B cell (primary cell): ENCODE results near the gene TAF1A. TPM values are rescaled to one million over a fixed set of nuclear protein-coding genes. Genes with fewer than 3 reads are reported as not detected.

Experiments
- ATAC-seq: fragments of 200-7000 bp; cut with Tn5 transposase; one replicate; pipeline ENCODE4 v1.10.0; 2021; ENCODE audit warnings: low read depth, mild to moderate bottlenecking, moderate number of reproducible peaks, moderate library complexity
- CTCF ChIA-PET: fragments of 350-600 bp; sonication (Branson Sonifier 250); formaldehyde crosslinking; loops from one replicate; lab custom pipeline; 2021; ENCODE audit warnings: antibody characterized with exemption, inconsistent platforms; lab: Charles Lee
- POLR2A ChIA-PET: fragments of 350-600 bp; sonication (Branson Sonifier 250); formaldehyde crosslinking; loops from one replicate; lab custom pipeline; 2021; ENCODE audit warnings: antibody characterized with exemption; lab: Charles Lee
- DNase-seq: peaks from one replicate; pipeline ENCODE4 v3.0.0; 2013
- H2AFZ ChIP-seq: 2 replicates; pipeline ENCODE4 v1.6.1; 2012; ENCODE audit warnings: mild to moderate bottlenecking, low read depth, low read length; ENCODE audit not compliant: insufficient read depth, poor library complexity, severe bottlenecking
- H3K27ac ChIP-seq, 2 donors: 1 replicate in 1 of 2; 2 replicates in 1 of 2; pipeline ENCODE4 v1.5.1; 2012 to 2013; ENCODE audit warnings: low read length in 2 of 2, mild to moderate bottlenecking in 2 of 2, moderate library complexity in 1 of 2
- H3K27me3 ChIP-seq, 4 experiments: fragments of 200-600 bp in 1 of 4; sonication (generic) in 1 of 4; replicated peaks in 1 of 4; 1 replicate in 2 of 4; 2 replicates in 2 of 4; pipeline versions ENCODE4 v1.6.1 to v1.7.0; 2013 to 2016; ENCODE audit warnings: low read length in 3 of 4, mild to moderate bottlenecking in 2 of 4, mixed read lengths in 1 of 4, moderate library complexity in 1 of 4; ENCODE audit not compliant: insufficient read depth in 4 of 4, control insufficient read depth in 3 of 4; ENCODE audit errors: control extremely low read depth in 1 of 4
- H3K36me3 ChIP-seq, 2 experiments: replicated peaks in 1 of 2; 1 replicate in 1 of 2; 2 replicates in 1 of 2; pipeline versions ENCODE4 v1.6.1 to v1.7.1; 2013; ENCODE audit warnings: low read length in 1 of 2; ENCODE audit not compliant: insufficient read depth in 2 of 2, control insufficient read depth in 1 of 2; ENCODE audit errors: control extremely low read depth in 1 of 2, extremely low read depth in 1 of 2
- H3K4me1 ChIP-seq, 2 donors: fragments of 200-600 bp in 1 of 2; sonication (generic) in 1 of 2; 1 replicate in 1 of 2; 2 replicates in 1 of 2; pipeline versions ENCODE4 v1.5.1 to v1.6.1; 2013 to 2017; ENCODE audit warnings: low read length in 2 of 2; ENCODE audit not compliant: control insufficient read depth in 2 of 2, insufficient read depth in 2 of 2
- H3K4me2 ChIP-seq: replicated peaks from 2 replicates; pipeline ENCODE3; 2012; ENCODE audit warnings: mild to moderate bottlenecking, low read depth, low read length; ENCODE audit not compliant: poor library complexity, severe bottlenecking
- H3K4me3 ChIP-seq, 5 experiments: fragments of 200-600 bp in 1 of 5; sonication (generic) in 1 of 5; 1 replicate in 3 of 5; 2 replicates in 2 of 5; pipeline versions ENCODE4 v1.5.1 to v1.7.0; 2011 to 2016; ENCODE audit warnings: low read length in 4 of 5, mild to moderate bottlenecking in 4 of 5, low read depth in 2 of 5, control low read depth in 1 of 5, moderate library complexity in 1 of 5; ENCODE audit not compliant: insufficient read depth in 1 of 5; ENCODE audit errors: control extremely low read depth in 1 of 5, extremely low read depth in 1 of 5
- H3K79me2 ChIP-seq: fragments of 200-600 bp; sonication (generic); one replicate; pipeline ENCODE4 v1.6.0; 2016; ENCODE audit warnings: low read length; ENCODE audit not compliant: control insufficient read depth, insufficient read depth
- H3K9ac ChIP-seq: fragments of 200-600 bp; sonication (generic); 2 replicates; pipeline ENCODE4 v1.6.1; 2017; ENCODE audit warnings: mild to moderate bottlenecking, low read length, moderate library complexity
- H3K9me3 ChIP-seq, 3 donors: one replicate each; pipeline versions ENCODE4 v1.6.1 to v1.7.1; 2013; ENCODE audit warnings: low read length in 2 of 3; ENCODE audit not compliant: control insufficient read depth in 2 of 3, insufficient read depth in 1 of 3; ENCODE audit errors: control extremely low read depth in 1 of 3
- H4K20me1 ChIP-seq: 2 replicates; pipeline ENCODE4 v1.6.0; 2012; ENCODE audit warnings: mild to moderate bottlenecking, low read length; ENCODE audit not compliant: insufficient read depth, control insufficient read depth, poor library complexity, severe bottlenecking
- H3K27ac Mint-ChIP-seq: one replicate; pipeline ENCODE4 v1.8.0; 2021; ENCODE audit warnings: mixed read lengths
- H3K27me3 Mint-ChIP-seq: one replicate; pipeline ENCODE4 v1.8.0; 2021; ENCODE audit warnings: mixed read lengths
- H3K4me1 Mint-ChIP-seq: one replicate; pipeline ENCODE4 v1.8.0; 2021; ENCODE audit warnings: mixed read lengths
- H3K4me3 Mint-ChIP-seq: one replicate; pipeline ENCODE4 v1.8.0; 2021; ENCODE audit warnings: mixed read lengths
- H3K9me3 Mint-ChIP-seq: one replicate; pipeline ENCODE4 v1.8.0; 2022; ENCODE audit warnings: mixed read lengths; ENCODE audit not compliant: insufficient read depth
- CTCF ChIP-seq: fragments of 200-600 bp; IDR thresholded peaks from one replicate; pipeline ENCODE4 v1.8.0; 2022; ENCODE audit warnings: antibody characterized with exemption, mild to moderate bottlenecking
- EZH2 ChIP-seq: IDR thresholded peaks from 2 replicates; pipeline ENCODE4 v1.6.1; 2012; ENCODE audit warnings: borderline replicate concordance, low read depth, mild to moderate bottlenecking, moderate library complexity, low read length; ENCODE audit not compliant: insufficient read depth, poor library complexity, severe bottlenecking
- WGBS: methylation state at CpG from one replicate; pipeline ENCODE4 v1.1.5; 2013; ENCODE audit warnings: missing lambda C conversion rate; ENCODE audit not compliant: insufficient coverage; 5-methylcytosine and 5-hydroxymethylcytosine counted together
- intact Hi-C: fragments of 100-400 bp; cut with micrococcal nuclease; formaldehyde crosslinking; loops from one replicate; pipeline ENCODE4 v1.10.0; 2022
- polyA plus RNA-seq: library from polyadenylated mRNA; depleted of rRNA; stranded (reverse); fragments of >200 nt; gene quantifications from 2 replicates; pipeline ENCODE4 v1.2.3, GENCODE V29; 2012
- total RNA-seq, 2 donors: library from RNA; stranded (reverse); fragments of 120-200 nt in 1 of 2; gene quantifications; 1 replicate in 1 of 2; 2 replicates in 1 of 2; pipeline versions ENCODE4 v1.2.3 to v1.2.4, GENCODE V29; 2013 to 2022

The TAF1A gene
- total and polyA plus RNA-seq, 2 donors (not counting 1 experiment from before 2014, with no cell fraction given): 12.7 to 23.7 TPM

- Mint-ChIP-seq H3K27me3 (no peaks in the 10 kb centered on the region), H3K27ac (peak overlapping the region; percentile 91), H3K9me3 (no peaks in the 10 kb centered on the region), H3K4me1 (peaks cover 73% of the 10 kb centered on the region), H3K4me3 (peak overlapping the region; percentile 83)
- Histone ChIP-seq H3K4me2 (peak overlapping the region; percentile 69), H2AFZ (peak overlapping the region; percentile 30), H3K9ac (peak overlapping the region; percentile 27), H3K9me3 (peaks cover 0 to 3% (median 0%) of the 10 kb centered on the region in 3 donors), H3K27ac (peak overlapping the region; percentile 54 to 64), H3K4me3 (peak overlapping the region in 4 of 5 experiments; percentile 5 to 38 (median 24)), H3K4me1 (peaks cover 43 to 55% of the 10 kb centered on the region in 2 donors), H3K36me3 (peaks cover 6 to 23% of the 10 kb centered on the region in 2 experiments), H3K27me3 (no peaks in the 10 kb centered on the region), H3K79me2 (peaks cover 74% of the 10 kb centered on the region), H4K20me1 (no peaks in the 10 kb centered on the region)
- DNase-seq (peak; percentile 62), ATAC-seq (peak; percentile 88)
- TF ChIP-seq CTCF: no peak
- TF ChIP-seq EZH2: no peak
- intact Hi-C loops: no loop called here
- WGBS: 0% methylated on average over 2 of the region's 5 CpGs
- ChIA-PET CTCF (interaction anchor here (0.7 to 2.5 kb wide), 2 partner anchors 33 to 51 kb away, joined by 3 to 11 read pairs; no protein-coding TSS in a partner anchor), POLR2A (interaction anchor here (0.6 kb wide), 1 partner anchor 499 kb away, joined by 3 read pairs; no protein-coding TSS in a partner anchor)
Measured at GRCh38 chr1:222583079-222583478, 6.7 kb downstream of the TAF1A start.

DNA sequence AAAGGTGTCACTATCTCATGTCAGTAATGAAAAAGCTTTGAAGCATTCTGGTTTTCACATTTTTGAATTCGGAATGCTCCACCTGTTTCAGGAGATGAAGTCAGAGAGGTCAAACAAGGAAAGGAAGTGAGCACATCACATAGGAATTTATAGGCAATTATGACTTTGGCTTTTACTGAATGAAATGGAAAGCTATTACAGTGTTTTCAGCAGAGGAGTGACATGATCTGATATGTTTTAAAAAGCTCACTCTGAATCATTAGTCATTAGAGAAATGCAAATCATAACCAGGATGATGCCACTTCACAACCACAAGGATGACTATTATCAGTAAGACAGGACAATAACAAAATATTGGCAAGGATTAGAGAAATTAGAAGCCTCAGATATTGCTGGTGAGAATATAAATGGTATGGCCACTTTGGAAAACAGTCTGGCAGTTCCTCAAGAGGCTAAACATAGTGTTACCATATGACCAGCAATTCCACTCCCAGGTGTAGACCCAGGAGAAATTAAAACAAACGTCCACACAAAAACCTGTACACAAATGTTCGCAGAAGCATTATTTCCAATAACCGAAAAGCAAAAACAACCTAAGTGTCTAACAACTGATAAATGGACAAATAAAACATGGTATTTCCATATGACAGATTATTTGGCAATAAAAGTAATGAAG lies 7.5 kb downstream of the TAF1A start:
- Mint-ChIP-seq H3K27ac (peak overlapping the region; percentile 91), H3K4me1 (peaks cover 69% of the 10 kb centered on the region), H3K4me3 (peak overlapping the region; percentile 83), H3K9me3 (no peaks in the 10 kb centered on the region), H3K27me3 (no peaks in the 10 kb centered on the region)
- peaks cover 0 to 3% (median 0%) of the 10 kb centered on the region in 3 donors for H3K9me3 ChIP-seq
- no CpG with 5 or more reads among the region's 4 CpGs for WGBS
- DNase-seq (no peak), ATAC-seq (no peak)
- peak overlapping the region; percentile 54 to 64 for H3K27ac ChIP-seq
- peak overlapping the region in 1 of 5 experiments; percentile 38 for H3K4me3 ChIP-seq
- H3K4me2 ChIP-seq: peak overlapping the region; percentile 69
- H3K79me2 ChIP-seq: peaks cover 76% of the 10 kb centered on the region
- peak overlapping the region; percentile 30 for H2AFZ ChIP-seq
- ChIA-PET CTCF (interaction anchor here (2.5 kb wide), 1 partner anchor 52 kb away, joined by 11 read pairs; no protein-coding TSS in a partner anchor), POLR2A (no interaction called here)
- peaks cover 43 to 50% of the 10 kb centered on the region in 2 donors for H3K4me1 ChIP-seq
- H4K20me1 ChIP-seq: no peaks in the 10 kb centered on the region
- no peaks in the 10 kb centered on the region for H3K27me3 ChIP-seq
- peak overlapping the region; percentile 27 for H3K9ac ChIP-seq
- intact Hi-C loops: loop anchor here (1.0 kb wide), 1 partner anchor 8 kb away; no protein-coding TSS in a partner anchor
- no peak for TF ChIP-seq CTCF
- TF ChIP-seq EZH2: no peak
- peaks cover 7 to 27% of the 10 kb centered on the region in 2 experiments for H3K36me3 ChIP-seq
